Measurements from ENCODE around the gene AIFM1.

GRCh38 chrX:130086447-130087206, 79.0 kb downstream of the AIFM1 start:
- no peak for TF ChIP-seq GABPA (IDR thresholded peaks at IDR 0.05 in 1 of 2, conservative IDR thresholded peaks at IDR 0.05 in 1 of 2)
- TF ChIP-seq CTCF (IDR thresholded peaks at IDR 0.05; ENCODE audit: low read depth, low read length, missing input control) = no peak
- TF ChIP-seq ZBTB33 (IDR thresholded peaks at IDR 0.05) = no peak

Measured in liver (tissue), 3 donors.